HepG2 (cell line): ENCODE measurements around the gene SHBG. TPM values are rescaled to one million over a fixed set of nuclear protein-coding genes. Genes with fewer than 3 reads are reported as not detected.

Source experiments
- ATAC-seq: fragments of 200-7000 bp; cut with Tn5 transposase; 3 replicates; pipeline ENCODE4 v1.9.1; 2020; ENCODE audit warnings: mild to moderate bottlenecking, moderate library complexity
- BruUV-seq: library from RNA; stranded (reverse); fragments of 400-500 nt; replicated peaks from 2 replicates; lab custom pipeline; 2021; lab: Mats Ljungman, UMichigan
- CTCF ChIA-PET: fragments of 300-600 bp; formaldehyde crosslinking; extraction: SDS; loops from one replicate; lab custom pipeline; 2021; ENCODE audit warnings: low total read pairs, inconsistent platforms, low intra/inter-chr PET ratio; lab: Yijun Ruan, JAX
- POLR2A ChIA-PET: fragments of 350-600 bp; sonication (Branson Sonifier 250); formaldehyde crosslinking; loops from one replicate; lab custom pipeline; 2020; ENCODE audit warnings: antibody characterized with exemption, inconsistent platforms; lab: Yijun Ruan, JAX
- DNase-seq: peaks from one replicate; pipeline ENCODE4 v3.0.0-alpha.2; 2015; ENCODE audit warnings: low spot score
- FAIRE-seq: peaks from 3 replicates; lab custom pipeline; 2011; peaks lifted over from hg19 to GRCh38; lab: Jason Lieb, UNC
- H2AFZ ChIP-seq: one replicate; pipeline ENCODE4 v1.6.1; 2011; ENCODE audit warnings: low read length, inconsistent platforms
- H3K27ac ChIP-seq: fragments of 300-600 bp; 3 replicates; pipeline ENCODE4 v1.8.0; 2011; ENCODE audit warnings: mixed run types, mild to moderate bottlenecking, mixed read lengths, low read length, inconsistent platforms; ENCODE audit not compliant: insufficient read depth; ENCODE audit errors: extremely low read length
- H3K27me3 ChIP-seq, 2 experiments: fragments of 200-600 bp in 1 of 2; 2 replicates in 1 of 2; 3 replicates in 1 of 2; pipeline versions ENCODE4 v1.6.0 to v1.8.0; 2011; ENCODE audit warnings: low read length in 2 of 2, mild to moderate bottlenecking in 2 of 2, moderate library complexity in 2 of 2, inconsistent platforms in 1 of 2; ENCODE audit not compliant: insufficient read depth in 2 of 2, control insufficient read depth in 1 of 2
- H3K36me3 ChIP-seq, 2 experiments: fragments of 200-600 bp in 1 of 2; replicated peaks in 1 of 2; 2 replicates in 1 of 2; 3 replicates in 1 of 2; pipeline versions ENCODE4 v1.5.1 to v1.8.0; 2011; ENCODE audit warnings: low read length in 2 of 2, inconsistent platforms in 1 of 2; ENCODE audit not compliant: insufficient read depth in 2 of 2, control insufficient read depth in 1 of 2
- H3K4me1 ChIP-seq: 2 replicates; pipeline ENCODE4 v1.5.1; 2012; ENCODE audit warnings: low read length, inconsistent platforms; ENCODE audit not compliant: insufficient read depth
- H3K4me2 ChIP-seq: 2 replicates; pipeline ENCODE4 v1.6.0; 2011; ENCODE audit warnings: low read depth, low read length, inconsistent platforms
- H3K4me3 ChIP-seq, 3 experiments: fragments of 200-600 bp in 1 of 3; sonication (generic), shearing (Covaris generic) in 1 of 3; replicated peaks in 1 of 3; 2 replicates each; pipeline ENCODE4 v1.5.1; 2011 to 2016; ENCODE audit warnings: low read length in 3 of 3, inconsistent platforms in 2 of 3, low read depth in 2 of 3, mild to moderate bottlenecking in 2 of 3, control low read depth in 1 of 3, mixed read lengths in 1 of 3; ENCODE audit not compliant: insufficient read depth in 1 of 3
- H3K79me2 ChIP-seq: one replicate; pipeline ENCODE4 v1.6.1; 2011; ENCODE audit warnings: low read length, inconsistent platforms; ENCODE audit not compliant: insufficient read depth
- H3K9ac ChIP-seq: 2 replicates; pipeline ENCODE4 v1.6.0; 2011; ENCODE audit warnings: mild to moderate bottlenecking, low read depth, low read length, inconsistent platforms; ENCODE audit not compliant: insufficient read depth
- H3K9me3 ChIP-seq: 2 replicates; pipeline ENCODE4 v1.5.1; 2012; ENCODE audit warnings: mild to moderate bottlenecking, low read length
- H4K20me1 ChIP-seq: 2 replicates; pipeline ENCODE4 v1.6.0; 2011; ENCODE audit warnings: inconsistent platforms, mild to moderate bottlenecking, low read length, moderate library complexity; ENCODE audit not compliant: insufficient read depth
- DNMT1 ChIP-seq: sonication (generic); formaldehyde crosslinking; IDR thresholded peaks from 2 replicates; pipeline ENCODE4 v1.5.1; 2020; ENCODE audit warnings: mild to moderate bottlenecking, missing genetic modification reagents
- EP300 ChIP-seq, 3 experiments: sonication (generic) in 1 of 3; formaldehyde crosslinking in 1 of 3; IDR thresholded peaks; 2 replicates each; pipeline versions ENCODE4 v1.5.1 to v1.6.1; 2011 to 2020; ENCODE audit warnings: low read depth in 2 of 3, low read length in 2 of 3, borderline replicate concordance in 1 of 3, improper control_type of control experiment in 1 of 3, mild to moderate bottlenecking in 1 of 3, missing genetic modification reagents in 1 of 3, moderate library complexity in 1 of 3
- FOXA3 ChIP-seq: IDR thresholded peaks from 2 replicates; pipeline ENCODE4 v1.6.1; 2016; ENCODE audit warnings: missing genetic modification reagents, missing compliant biosample characterization
- GLI4 ChIP-seq: sonication (generic); formaldehyde crosslinking; IDR thresholded peaks from 2 replicates; pipeline ENCODE4 v1.5.1; 2020; ENCODE audit warnings: missing genetic modification reagents, mild to moderate bottlenecking, moderate library complexity, borderline replicate concordance
- HIVEP1 ChIP-seq: sonication (generic); formaldehyde crosslinking; IDR thresholded peaks from 2 replicates; pipeline ENCODE4 v1.4.0; 2020; ENCODE audit warnings: mild to moderate bottlenecking, missing genetic modification reagents
- PCBP1 ChIP-seq: fragments of 200-400 bp; formaldehyde crosslinking; IDR thresholded peaks from 2 replicates; pipeline ENCODE4 v1.6.1; 2017; ENCODE audit warnings: mild to moderate bottlenecking, low read depth, low read length, borderline replicate concordance
- POGZ ChIP-seq: sonication (generic); formaldehyde crosslinking; IDR thresholded peaks from 2 replicates; pipeline ENCODE4 v1.4.0; 2020; ENCODE audit warnings: mild to moderate bottlenecking, missing genetic modification reagents
- RCOR2 ChIP-seq: IDR thresholded peaks from 2 replicates; pipeline ENCODE4 v1.6.1; 2016; ENCODE audit warnings: missing biosample characterization, missing genetic modification reagents
- SP140L ChIP-seq: sonication (generic); formaldehyde crosslinking; IDR thresholded peaks from 2 replicates; pipeline ENCODE4 v1.4.0; 2020; ENCODE audit warnings: missing genetic modification reagents, borderline replicate concordance
- TAF1 ChIP-seq: sonication (generic); formaldehyde crosslinking; IDR thresholded peaks from 2 replicates; pipeline ENCODE4 v1.4.0; 2020; ENCODE audit warnings: missing genetic modification reagents
- U2AF1 ChIP-seq: fragments of 200-400 bp; formaldehyde crosslinking; optimal IDR thresholded peaks from 2 replicates; pipeline ENCODE3; 2017; ENCODE audit warnings: mild to moderate bottlenecking, low read depth, low read length
- ZBTB3 ChIP-seq: sonication (generic); formaldehyde crosslinking; IDR thresholded peaks from 2 replicates; pipeline ENCODE4 v1.4.0; 2020; ENCODE audit warnings: low read depth, mild to moderate bottlenecking, moderate library complexity, missing genetic modification reagents, borderline replicate concordance
- ZNF232 ChIP-seq: sonication (generic); formaldehyde crosslinking; IDR thresholded peaks from 2 replicates; pipeline ENCODE4 v1.4.0; 2020; ENCODE audit warnings: missing genetic modification reagents, borderline replicate concordance
- ZNF34 ChIP-seq: sonication (generic); formaldehyde crosslinking; IDR thresholded peaks from 2 replicates; pipeline ENCODE4 v1.4.0; 2020; ENCODE audit warnings: mild to moderate bottlenecking, missing genetic modification reagents, borderline replicate concordance
- ZNF530 ChIP-seq: sonication (generic); formaldehyde crosslinking; IDR thresholded peaks from 2 replicates; pipeline ENCODE4 v1.5.0; 2020; ENCODE audit warnings: low read depth, mild to moderate bottlenecking, missing genetic modification reagents
- ZNF605 ChIP-seq: sonication (generic); formaldehyde crosslinking; IDR thresholded peaks from 2 replicates; pipeline ENCODE4 v1.8.0; 2022; ENCODE audit warnings: mild to moderate bottlenecking, missing genetic modification reagents
- ZNF629 ChIP-seq: sonication (generic); formaldehyde crosslinking; conservative IDR thresholded peaks from 2 replicates; pipeline ENCODE4 v1.5.0; 2020; ENCODE audit warnings: missing genetic modification reagents
- ZNF713 ChIP-seq: sonication (generic); formaldehyde crosslinking; IDR thresholded peaks from 2 replicates; pipeline ENCODE4 v1.4.0; 2020; ENCODE audit warnings: mild to moderate bottlenecking, missing genetic modification reagents
- ZNF777 ChIP-seq: sonication (generic); formaldehyde crosslinking; IDR thresholded peaks from 2 replicates; pipeline ENCODE4 v1.4.0; 2020; ENCODE audit warnings: missing genetic modification reagents
- ZSCAN22 ChIP-seq: sonication (generic); formaldehyde crosslinking; IDR thresholded peaks from 2 replicates; pipeline ENCODE4 v1.4.0; 2020; ENCODE audit warnings: mild to moderate bottlenecking, missing genetic modification reagents
- WGBS: methylation state at CpG from one replicate; pipeline ENCODE4 v1.1.6; 2017; ENCODE audit warnings: low lambda C conversion rate; 5-methylcytosine and 5-hydroxymethylcytosine counted together
- in situ Hi-C: cut with HindIII; loops from 2 replicates; pipeline ENCODE4 v1.10.0; 2017; ENCODE audit warnings: low pct_unique_long_range_greater_than_20kb; ENCODE audit not compliant: extremely low pct_ligation_motif_present
- intact Hi-C: fragments of 100-400 bp; cut with micrococcal nuclease; formaldehyde crosslinking; loops from one replicate; pipeline ENCODE4 v1.10.0; 2022; ENCODE audit not compliant: unreplicated experiment
- polyA plus RNA-seq, 8 experiments: library from polyadenylated mRNA; depleted of rRNA in 3 of 8; stranded (reverse) in 7 of 8; unstranded in 1 of 8; fragments of >200 nt; fragmentation: Illumina TruSeq in 4 of 8; extraction: Trizol in 4 of 8; gene quantifications; 2 replicates each; pipeline versions ENCODE4 v1.2.1 to v1.2.3, GENCODE V29; 2011 to 2016; ENCODE audit warnings: low read depth in 4 of 8, missing spikeins in 1 of 8, mixed read lengths in 1 of 8; ENCODE audit not compliant: insufficient read depth in 1 of 8
- total RNA-seq, 5 experiments: library from RNA; depleted of rRNA; stranded (reverse); fragments of >200 nt; fragmentation: Illumina TruSeq; extraction: Trizol; gene quantifications; 2 replicates each; pipeline ENCODE4 v1.2.3, GENCODE V29; 2016; ENCODE audit warnings: low read depth in 1 of 5

SHBG gene
- total and polyA plus RNA-seq, 2 of the 13 experiments (the other 11 are each of a cell fraction or from before 2014, with no cell fraction given), result 4.0 to 6.1 TPM

DNA sequence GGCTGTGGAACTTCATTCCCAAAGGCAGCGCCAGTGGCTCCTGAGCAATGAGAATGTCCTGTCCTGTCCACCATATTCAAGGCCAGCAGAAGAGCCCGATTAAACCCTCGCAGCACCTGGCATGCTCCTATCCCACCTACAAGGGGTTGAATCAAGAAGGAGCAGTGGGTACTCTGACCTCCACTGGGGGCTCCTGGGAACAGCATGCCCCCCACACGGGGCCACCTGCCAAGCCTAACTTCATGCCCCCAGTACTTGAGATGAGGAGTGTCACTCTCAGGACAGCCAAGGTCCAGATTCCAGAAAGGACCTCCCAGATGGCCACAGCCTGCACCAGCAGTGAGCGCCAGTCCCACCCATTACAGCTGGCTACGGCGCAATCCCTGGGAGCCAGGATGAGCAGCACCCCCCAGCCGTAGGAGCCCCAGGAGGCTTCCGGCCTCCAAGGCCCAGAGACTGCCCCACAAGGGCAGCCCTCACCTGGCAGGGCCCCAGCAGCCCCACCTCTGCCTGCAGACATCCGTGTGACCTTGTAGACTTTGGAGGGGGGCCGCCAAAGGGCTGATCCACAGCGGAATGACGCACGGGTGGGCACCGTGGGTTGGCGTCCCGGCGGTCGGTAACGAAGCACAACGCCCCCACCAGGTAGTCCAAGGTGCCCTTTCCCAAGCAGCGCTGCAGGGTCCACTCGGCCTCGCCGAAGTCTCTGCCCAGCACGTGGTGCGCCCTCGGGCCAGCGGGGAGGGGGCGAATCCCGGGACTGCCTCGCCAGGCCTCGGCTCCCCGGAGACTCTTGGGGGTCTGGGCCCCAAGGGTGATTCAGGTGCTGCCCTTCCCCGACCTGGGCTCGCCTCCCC lies 47.3 kb upstream of the SHBG start (continued):
- TF ChIP-seq ZNF713 (CRISPR knock-in tag), result peak; percentile 40; the same call in 1 of the 2 replicates
- TF ChIP-seq, all 625 proteins: peak for 9

DNA sequence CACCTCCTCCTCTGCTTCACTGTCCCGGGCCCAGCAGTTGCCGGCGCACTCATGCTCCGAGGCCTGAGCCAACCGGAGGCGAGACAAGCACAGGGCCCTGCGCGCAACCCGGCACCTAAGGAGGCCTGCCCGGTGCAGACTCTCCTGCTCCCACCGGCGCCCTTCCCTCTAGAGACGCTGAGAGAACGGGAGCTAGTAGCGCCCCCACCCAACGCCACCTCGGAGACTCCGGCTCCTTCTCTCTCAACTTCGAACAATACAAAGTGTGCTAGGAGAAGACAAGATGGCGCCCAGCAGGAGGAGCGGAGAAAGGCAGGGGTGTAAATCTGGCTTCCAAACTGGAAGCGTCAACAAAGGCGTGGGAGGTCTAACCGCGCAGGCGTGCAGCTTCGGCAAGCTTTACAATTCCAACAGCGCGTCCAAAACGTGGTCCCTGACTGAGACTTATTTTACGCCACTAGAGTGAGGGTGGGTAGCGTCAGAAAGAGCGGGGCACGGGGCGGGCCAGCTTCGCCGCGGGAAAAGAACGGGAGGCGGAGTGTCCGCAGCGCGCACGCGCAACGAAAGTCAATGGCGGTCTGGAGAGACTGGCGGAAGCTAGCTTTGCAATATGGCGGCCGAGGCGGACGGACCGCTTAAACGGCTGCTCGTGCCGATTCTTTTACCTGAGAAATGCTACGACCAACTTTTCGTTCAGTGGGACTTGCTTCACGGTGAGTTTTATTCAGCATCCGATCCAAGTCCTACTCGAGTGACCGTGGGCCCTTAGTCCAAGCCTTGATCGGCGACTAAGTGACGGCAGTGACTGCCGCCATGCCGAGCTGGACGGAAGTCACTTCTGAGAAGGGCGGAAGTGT lies 46.5 kb upstream of the SHBG start, which contains the start of gene MPDU1:
Gene MPDU1, plus strand, starts transcription at position 600 of the 857 bp plus-strand sequence. Its CDS starts 11 bp downstream, at position 611.
- intact Hi-C loops (loop anchor here (1.0 kb wide), 1 partner anchor 31 kb away; the partner anchor contains the start of gene FXR2), in situ Hi-C loops (no loop called here)
- POLR2A ChIA-PET, result interaction anchor here (0.6 to 4.5 kb wide), 24 partner anchors 9 to 259 kb away, joined by 3 to 89 read pairs (median 5); partner anchors contain the start of genes ATP1B2, FXR2, SAT2 and SENP3
- BruUV-seq, result TSS peak; percentile 90
- CTCF ChIA-PET, result no interaction called here
- Histone ChIP-seq H3K4me2 (peak within 1 kb of the TSS; percentile 92), H2AFZ (peak within 1 kb of the TSS; percentile 90), H4K20me1 (peaks cover 9% of the 10 kb centered on the region), H3K9me3 (no peaks in the 10 kb centered on the region), H3K79me2 (peaks cover 25% of the 10 kb centered on the region), H3K4me3 (peak within 1 kb of the TSS; percentile 73 to 83 (median 77)), H3K27ac (peak within 1 kb of the TSS; percentile 96), H3K36me3 (peaks cover 2 to 21% of the 10 kb centered on the region in 2 experiments; a peak in 4 of 5 replicates), H3K9ac (peak within 1 kb of the TSS; percentile 97), H3K27me3 (no peaks in the 10 kb centered on the region; a peak in 1 of 5 replicates), H3K4me1 (peaks cover 55% of the 10 kb centered on the region)
- 32% methylated on average over 60 of the region's 69 CpGs for WGBS
- FAIRE-seq (peak; percentile 8), ATAC-seq (peak; percentile 22), DNase-seq (peak; percentile 81)
- TF ChIP-seq ZNF629 (CRISPR knock-in tag), result no peak
- no peak for TF ChIP-seq FOXA3 (CRISPR knock-in tag)
- no peak for TF ChIP-seq SP140L (CRISPR knock-in tag)
- no peak; the same call in 1 of the 2 replicates for TF ChIP-seq POGZ (CRISPR knock-in tag)
- no peak for TF ChIP-seq ZNF34 (CRISPR knock-in tag)
- TF ChIP-seq HIVEP1 (CRISPR knock-in tag), result no peak; the same call in 1 of the 2 replicates
- 0 out of 4 replicates have a peak, but pooled peaks of 1 of the 2 experiments have one; percentile 18 for TF ChIP-seq EP300 (IDR thresholded peaks at IDR 0.05; ENCODE audit: low read depth in 2 of 2, low read length in 2 of 2)
- peak; percentile 8; the same call in 1 of the 2 replicates for TF ChIP-seq EP300 (CRISPR knock-in tag; IDR thresholded peaks at IDR 0.05; ENCODE audit: borderline replicate concordance)
- TF ChIP-seq ZNF605, result no peak
- no peak for TF ChIP-seq PCBP1
- TF ChIP-seq ZNF232, result no peak; the same call in 1 of the 2 replicates
- TF ChIP-seq ZNF530, result no peak
- peak; percentile 70 for TF ChIP-seq ZNF777 (CRISPR knock-in tag)
- no peak for TF ChIP-seq DNMT1 (CRISPR knock-in tag)
- TF ChIP-seq ZBTB3 (CRISPR knock-in tag), result no peak
- no peak for TF ChIP-seq GLI4
- peak; percentile 99 for TF ChIP-seq TAF1 (CRISPR knock-in tag)
- no peak for TF ChIP-seq U2AF1
- no peak for TF ChIP-seq ZSCAN22 (CRISPR knock-in tag)
- no peak for TF ChIP-seq RCOR2 (CRISPR knock-in tag)
